ENCODE data around the gene LMAN2L. TPM values are rescaled to one million over a fixed set of nuclear protein-coding genes. Genes with fewer than 3 reads are reported as not detected.

LMAN2L gene
- total RNA-seq, 3 donors from 2014 or later, result 7.0 to 9.1 (median 8.6) TPM

DNA sequence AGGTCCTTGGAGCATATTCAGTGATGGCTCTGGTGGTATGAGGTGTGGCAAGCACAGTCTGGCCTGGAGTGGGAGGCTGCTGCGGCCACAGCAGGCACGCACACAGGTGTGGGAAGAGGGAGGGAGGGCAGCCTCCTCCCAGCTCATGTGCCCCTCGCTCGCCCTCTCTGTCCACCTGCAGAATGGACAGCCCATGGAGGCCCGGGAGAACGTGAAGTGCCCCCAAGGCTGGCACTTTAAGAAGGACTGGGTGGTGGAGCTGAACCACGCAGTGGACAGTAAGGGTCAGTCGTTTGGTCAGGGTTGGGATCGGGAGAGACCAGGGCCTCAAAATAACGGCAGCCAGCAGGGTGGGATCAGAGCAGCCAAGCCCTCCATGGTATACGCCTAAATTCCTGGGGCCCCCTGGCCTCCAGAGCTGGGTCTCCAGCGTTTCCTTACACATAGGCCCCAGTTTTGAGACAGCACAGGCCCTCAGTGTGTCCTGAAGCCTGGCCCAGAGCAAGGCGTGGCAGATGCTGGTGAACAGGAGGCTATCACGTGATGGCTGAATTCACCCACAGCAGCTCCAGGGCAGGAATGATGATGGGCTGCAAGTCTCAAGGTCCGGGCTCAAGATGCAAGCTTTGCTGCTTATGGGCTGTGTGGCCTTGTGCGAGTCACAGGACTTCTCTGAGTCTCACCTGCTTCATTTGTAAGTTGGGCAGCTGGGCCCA lies 49.4 kb downstream of the LMAN2L start:
- peaks cover 2% of the 10 kb centered on the region for H3K27me3 Mint-ChIP-seq (ENCODE audit: low read depth)

GRCh38 chr2:96689431-96689991 lies 50.4 kb downstream of the LMAN2L start:
- Mint-ChIP-seq H3K4me3 (no peak overlapping the region), H3K4me1 (ENCODE audit: low read depth) (no peaks in the 10 kb centered on the region), H3K27me3 (ENCODE audit: low read depth) (peaks cover 5% of the 10 kb centered on the region), H3K9me3 (no peaks in the 10 kb centered on the region), H3K36me3 (ENCODE audit: insufficient read depth) (no peaks in the 10 kb centered on the region)
- DNase-seq (no peak), ATAC-seq (no peak)

More for the DNA sequence above, 49.4 kb downstream of the LMAN2L start:
- H3K9me3 Mint-ChIP-seq, result no peaks in the 10 kb centered on the region
- H3K36me3 Mint-ChIP-seq (ENCODE audit: insufficient read depth), result no peaks in the 10 kb centered on the region
- H3K4me3 Mint-ChIP-seq, result no peak overlapping the region
- no peaks in the 10 kb centered on the region for H3K4me1 Mint-ChIP-seq (ENCODE audit: low read depth)
- DNase-seq (no peak), ATAC-seq (no peak)

GRCh38 chr2:96688649-96689430 lies 51.0 kb downstream of the LMAN2L start:
- Mint-ChIP-seq H3K4me1 (ENCODE audit: low read depth) (no peaks in the 10 kb centered on the region), H3K36me3 (ENCODE audit: insufficient read depth) (no peaks in the 10 kb centered on the region), H3K4me3 (no peak overlapping the region), H3K9me3 (no peaks in the 10 kb centered on the region), H3K27me3 (ENCODE audit: low read depth) (peaks cover 12% of the 10 kb centered on the region)
- no peak for DNase-seq
- no peak for ATAC-seq

GRCh38 chr2:96687711-96688640 lies 51.9 kb downstream of the LMAN2L start:
- Mint-ChIP-seq H3K4me1 (ENCODE audit: low read depth) (no peaks in the 10 kb centered on the region), H3K9me3 (no peaks in the 10 kb centered on the region), H3K27me3 (ENCODE audit: low read depth) (peaks cover 12% of the 10 kb centered on the region), H3K4me3 (no peak overlapping the region), H3K36me3 (ENCODE audit: insufficient read depth) (no peaks in the 10 kb centered on the region)
- ATAC-seq (no peak), DNase-seq (no peak)

DNA sequence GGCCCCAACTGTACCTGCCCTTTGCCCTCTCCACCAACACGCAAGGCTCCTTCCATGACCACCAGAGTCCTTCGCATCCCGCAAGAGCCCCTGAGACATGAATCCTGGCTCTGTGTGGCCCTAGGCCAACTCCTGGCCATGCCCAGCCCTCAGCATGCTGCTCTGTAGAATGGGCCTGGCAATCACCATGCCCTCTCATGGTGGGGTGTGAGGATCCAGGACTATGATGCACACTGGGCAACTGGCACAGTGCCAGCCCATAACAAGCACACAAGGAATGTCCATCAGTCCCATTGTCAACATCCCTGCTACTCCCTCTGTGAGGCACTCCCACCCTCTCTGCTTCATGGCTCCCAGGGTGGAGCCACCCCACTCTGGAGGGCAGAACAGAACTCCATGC lies 52.6 kb downstream of the LMAN2L start:
- no peak for ATAC-seq
- no peaks in the 10 kb centered on the region for H3K9me3 Mint-ChIP-seq
- H3K4me3 Mint-ChIP-seq, result no peak overlapping the region
- H3K36me3 Mint-ChIP-seq (ENCODE audit: insufficient read depth), result no peaks in the 10 kb centered on the region
- no peaks in the 10 kb centered on the region for H3K4me1 Mint-ChIP-seq (ENCODE audit: low read depth)
- peaks cover 12% of the 10 kb centered on the region for H3K27me3 Mint-ChIP-seq (ENCODE audit: low read depth)
- DNase-seq, result no peak

DNA sequence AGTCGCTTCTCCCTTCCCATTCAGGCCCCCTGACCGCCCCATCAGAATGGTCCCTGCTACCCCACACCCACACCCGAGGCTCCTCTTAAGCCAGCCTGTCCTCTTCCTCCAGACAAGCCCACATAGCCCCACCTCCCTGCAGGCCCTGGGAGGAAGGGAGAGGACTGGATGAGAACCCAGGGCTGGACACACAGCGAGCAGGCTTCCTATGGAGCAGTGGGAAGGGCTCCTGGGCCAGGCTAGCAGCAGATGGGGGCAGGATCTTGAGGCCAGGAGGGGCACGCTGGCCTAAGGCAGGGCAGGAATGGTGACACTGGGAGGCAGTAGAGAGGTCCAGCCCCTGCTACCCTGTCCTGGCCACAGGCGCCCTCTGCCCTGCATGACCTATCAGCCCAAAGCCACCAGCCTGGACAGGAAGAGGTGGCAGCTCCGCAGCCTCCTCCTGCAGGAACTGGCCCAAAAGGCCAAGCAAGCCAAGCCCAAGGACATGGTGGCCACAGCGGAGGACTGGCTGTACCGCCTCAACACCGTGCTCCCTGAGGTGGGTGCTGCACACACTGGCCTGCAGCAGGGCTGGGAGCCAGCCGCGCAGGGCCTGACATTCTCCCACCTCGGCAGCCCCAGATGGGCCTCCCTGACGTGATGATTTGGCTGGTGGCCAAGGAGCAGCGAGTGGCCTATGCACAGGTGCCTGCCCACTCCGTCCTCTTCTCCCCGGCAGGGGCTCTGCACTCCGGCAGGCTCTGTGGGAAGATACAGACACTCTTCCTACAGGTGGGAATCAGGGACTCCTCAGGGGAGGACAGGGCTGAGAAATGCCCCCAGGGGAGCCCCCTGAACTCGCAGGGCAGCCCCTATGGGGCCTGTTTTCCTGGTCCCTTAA lies 54.0 kb downstream of the LMAN2L start:
- Mint-ChIP-seq H3K4me3 (no peak overlapping the region), H3K9me3 (no peaks in the 10 kb centered on the region), H3K4me1 (ENCODE audit: low read depth) (no peaks in the 10 kb centered on the region), H3K27me3 (ENCODE audit: low read depth) (peaks cover 12% of the 10 kb centered on the region), H3K36me3 (ENCODE audit: insufficient read depth) (no peaks in the 10 kb centered on the region)
- no peak for ATAC-seq
- DNase-seq, result no peak

- no peaks in the 10 kb centered on the region for H3K4me1 Mint-ChIP-seq (ENCODE audit: low read depth)
- DNase-seq (no peak), ATAC-seq (no peak)
- H3K4me3 Mint-ChIP-seq, result no peak overlapping the region
- no peaks in the 10 kb centered on the region for H3K36me3 Mint-ChIP-seq (ENCODE audit: insufficient read depth)
- no peaks in the 10 kb centered on the region for H3K9me3 Mint-ChIP-seq
- H3K27me3 Mint-ChIP-seq (ENCODE audit: low read depth), result peaks cover 15% of the 10 kb centered on the region
Observed at GRCh38 chr2:96684883-96685576, 54.8 kb downstream of the LMAN2L start.

GRCh38 chr2:96683972-96684820 lies 55.7 kb downstream of the LMAN2L start:
- ATAC-seq (no peak), DNase-seq (no peak)
- Mint-ChIP-seq H3K36me3 (ENCODE audit: insufficient read depth) (no peaks in the 10 kb centered on the region), H3K27me3 (ENCODE audit: low read depth) (peaks cover 15% of the 10 kb centered on the region), H3K4me3 (no peak overlapping the region), H3K9me3 (no peaks in the 10 kb centered on the region), H3K4me1 (ENCODE audit: low read depth) (no peaks in the 10 kb centered on the region)

DNA sequence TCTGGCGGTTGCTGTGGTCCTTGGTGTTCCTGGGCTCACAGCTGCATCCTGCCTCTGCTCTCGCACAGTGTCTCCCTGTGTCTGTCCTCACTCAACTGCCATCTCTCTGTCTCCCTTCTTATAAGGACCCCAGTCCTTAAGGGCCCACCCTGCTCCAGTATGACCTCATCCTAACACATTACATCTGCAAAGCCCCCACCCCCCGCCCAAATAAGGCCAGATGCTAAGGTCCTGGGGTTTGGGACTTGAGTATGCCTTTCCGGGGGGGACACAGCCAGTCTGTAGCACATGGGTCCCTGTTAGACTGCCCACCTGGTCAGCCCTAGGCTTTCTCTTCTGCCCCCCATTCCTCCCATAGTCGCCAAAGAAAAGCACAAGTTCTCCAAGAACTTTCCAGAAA lies 56.6 kb downstream of the LMAN2L start:
- ATAC-seq (no peak), DNase-seq (no peak)
- no peak overlapping the region for H3K4me3 Mint-ChIP-seq
- H3K4me1 Mint-ChIP-seq (ENCODE audit: low read depth), result no peaks in the 10 kb centered on the region
- peaks cover 15% of the 10 kb centered on the region for H3K27me3 Mint-ChIP-seq (ENCODE audit: low read depth)
- H3K9me3 Mint-ChIP-seq, result no peaks in the 10 kb centered on the region
- no peaks in the 10 kb centered on the region for H3K36me3 Mint-ChIP-seq (ENCODE audit: insufficient read depth)

DNA sequence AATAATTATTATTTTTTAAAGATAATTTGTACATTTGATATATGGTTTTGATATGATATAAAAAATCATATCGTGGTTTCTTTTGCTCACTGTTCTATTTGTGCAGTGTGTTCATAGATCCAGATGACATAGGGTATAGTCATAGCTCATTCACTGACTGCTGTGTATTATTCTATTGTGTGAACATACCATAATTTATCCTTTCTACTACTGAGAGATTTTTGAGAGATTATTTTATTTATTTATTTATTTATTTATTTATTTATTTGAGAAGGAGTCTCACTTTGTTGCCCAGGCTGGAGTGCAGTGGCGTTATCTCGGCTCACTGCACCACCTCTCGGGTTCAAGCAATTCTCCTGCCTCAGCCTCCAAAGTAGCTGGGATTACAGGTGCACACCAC lies 58.3 kb downstream of the LMAN2L start:
- no peaks in the 10 kb centered on the region for H3K4me1 Mint-ChIP-seq (ENCODE audit: low read depth)
- H3K9me3 Mint-ChIP-seq, result no peaks in the 10 kb centered on the region
- ATAC-seq (no peak), DNase-seq (no peak)
- H3K27me3 Mint-ChIP-seq (ENCODE audit: low read depth), result peaks cover 13% of the 10 kb centered on the region
- H3K36me3 Mint-ChIP-seq (ENCODE audit: insufficient read depth), result no peaks in the 10 kb centered on the region
- no peak overlapping the region for H3K4me3 Mint-ChIP-seq

GRCh38 chr2:96680561-96681141 lies 59.2 kb downstream of the LMAN2L start:
- no peak for DNase-seq
- Mint-ChIP-seq H3K9me3 (no peaks in the 10 kb centered on the region), H3K4me1 (ENCODE audit: low read depth) (no peaks in the 10 kb centered on the region), H3K4me3 (no peak overlapping the region), H3K36me3 (ENCODE audit: insufficient read depth) (no peaks in the 10 kb centered on the region), H3K27me3 (ENCODE audit: low read depth) (peaks cover 13% of the 10 kb centered on the region)
- ATAC-seq, result no peak

GRCh38 chr2:96679848-96680247 lies 60.0 kb downstream of the LMAN2L start:
- Mint-ChIP-seq H3K4me3 (no peak overlapping the region), H3K27me3 (ENCODE audit: low read depth) (peaks cover 13% of the 10 kb centered on the region), H3K9me3 (no peaks in the 10 kb centered on the region), H3K36me3 (ENCODE audit: insufficient read depth) (no peaks in the 10 kb centered on the region), H3K4me1 (ENCODE audit: low read depth) (no peaks in the 10 kb centered on the region)
- ATAC-seq (no peak), DNase-seq (no peak)

All from activated T-cell treated with anti-CD3 and anti-CD28 coated beads, Interleukin-2, amount 50 U/mL, for 4 hours (primary cell).